ENCODE measurements around the gene LRRC17.

Gene LRRC17

GRCh38 chr7:102912742-102913141 is at the start of gene LRRC17:
TSS of gene LRRC17 (plus strand) at chr7:102913000. CDS start at chr7:102933914, 20,914 bp downstream.
- DNase-seq = no peak

GRCh38 chr7:102864958-102865357 is 47.8 kb upstream of the LRRC17 start:
- DNase-seq = no peak

GRCh38 chr7:102866535-102867215 is 46.1 kb upstream of the LRRC17 start:
- DNase-seq = no peak

- DNase-seq = no peak
Observed at GRCh38 chr7:102869195-102869594, 43.6 kb upstream of the LRRC17 start.

- DNase-seq = no peak
Observed at GRCh38 chr7:102872460-102872859, 40.3 kb upstream of the LRRC17 start.

GRCh38 chr7:102873470-102874165 is 39.2 kb upstream of the LRRC17 start:
- DNase-seq = no peak

GRCh38 chr7:102874166-102874829 is 38.5 kb upstream of the LRRC17 start:
- DNase-seq = peak; percentile 4

- no peak for DNase-seq
Observed at GRCh38 chr7:102874966-102875365, 37.8 kb upstream of the LRRC17 start.

GRCh38 chr7:102875700-102876295 is 37.0 kb upstream of the LRRC17 start:
- DNase-seq = no peak

- no peak for DNase-seq
Observed at GRCh38 chr7:102883098-102883860, 29.5 kb upstream of the LRRC17 start.

- no peak for DNase-seq
Observed at GRCh38 chr7:102888561-102889233, 24.1 kb upstream of the LRRC17 start.

- no peak for DNase-seq
Observed at GRCh38 chr7:102889851-102890250, 22.9 kb upstream of the LRRC17 start.

GRCh38 chr7:102890292-102890970 is 22.4 kb upstream of the LRRC17 start:
- no peak for DNase-seq

- DNase-seq = no peak
Observed at GRCh38 chr7:102890971-102891692, 21.7 kb upstream of the LRRC17 start.

GRCh38 chr7:102891693-102892261 is 21.0 kb upstream of the LRRC17 start:
- no peak for DNase-seq

- DNase-seq = no peak
Observed at GRCh38 chr7:102892631-102893278, 20.0 kb upstream of the LRRC17 start.

- DNase-seq = no peak
Observed at GRCh38 chr7:102895602-102896001, 17.2 kb upstream of the LRRC17 start.

- no peak for DNase-seq
Observed at GRCh38 chr7:102896585-102896984, 16.2 kb upstream of the LRRC17 start.

- no peak for DNase-seq
Observed at GRCh38 chr7:102897211-102897631, 15.6 kb upstream of the LRRC17 start.
